Measurements from ENCODE around the gene DYNLL2. TPM values are rescaled to one million over a fixed set of nuclear protein-coding genes. Genes with fewer than 3 reads are reported as not detected.

Gene DYNLL2
- polyA plus RNA-seq (2012; rRNA removed): 27.0 and 27.4 TPM in 2 replicates
- polyA plus RNA-seq (2012; cell fraction: cytosol; rRNA removed): 29.3 TPM in 2 replicates
- polyA plus RNA-seq (2012; cell fraction: nucleus; rRNA removed): 17.1 and 23.7 TPM in 2 replicates

DNA sequence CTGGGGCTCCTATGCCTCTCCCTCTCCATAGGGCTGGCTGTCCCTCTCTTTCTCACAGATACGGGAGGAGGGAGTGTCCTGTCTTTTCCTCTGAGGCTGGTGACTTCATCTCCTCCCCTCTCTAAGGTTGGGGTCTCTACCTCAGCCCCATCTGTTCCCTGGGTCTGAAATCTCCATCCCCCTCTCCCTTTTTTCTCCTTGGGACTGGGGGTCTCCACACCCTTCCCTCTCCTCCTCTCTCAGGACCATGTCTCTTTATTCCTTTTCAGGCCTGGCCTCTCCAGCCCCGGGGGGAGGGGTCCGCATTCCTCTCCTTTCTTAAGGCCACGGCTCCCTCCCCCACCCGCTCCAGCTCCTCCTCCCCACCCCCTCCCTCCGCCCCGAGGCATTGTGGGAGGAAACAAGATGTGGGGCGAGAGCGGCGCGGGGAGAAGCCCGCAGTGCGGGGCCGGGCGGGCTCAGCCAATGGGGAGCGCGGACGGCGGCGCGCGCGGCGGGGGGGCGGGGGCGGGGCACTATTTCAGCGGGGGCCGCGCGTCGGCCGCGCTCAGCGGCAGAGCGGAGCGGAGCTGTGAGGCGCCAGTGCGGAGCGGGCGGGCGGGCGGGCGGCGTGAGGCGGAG is at the start of gene DYNLL2:
TSS of gene DYNLL2 (plus strand) at position 550 of the 621 bp plus-strand sequence. CDS start 3,672 bp downstream, outside the sequence.
- Histone ChIP-seq H3K27me3 (ENCODE audit: insufficient read depth) (no peaks in the 10 kb centered on the region; the same call in 1 of the 2 replicates), H3K4me2 (peak within 1 kb of the TSS; percentile 99), H3K9me3 (no peaks in the 10 kb centered on the region), H4K20me1 (ENCODE audit: insufficient read depth) (peaks cover 45% of the 10 kb centered on the region), H3F3A (replicated peaks; ENCODE audit: insufficient read depth) (no peaks in the 10 kb centered on the region), H2AFZ (ENCODE audit: low read depth) (peak within 1 kb of the TSS; percentile 90), H3K27ac (ENCODE audit: low read depth in 2 of 2, low read length in 1 of 2) (peak within 1 kb of the TSS; percentile 48 to 91), H3K79me2 (ENCODE audit: insufficient read depth) (peaks cover 46% of the 10 kb centered on the region), H3K9ac (peak within 1 kb of the TSS; percentile 88), H3K36me3 (replicated peaks in 1 of 2; ENCODE audit: control insufficient read depth in 1 of 2, insufficient read depth in 2 of 2, low read length in 1 of 2) (peaks cover 28 to 30% of the 10 kb centered on the region in 2 experiments), H3K9me2 (no peaks in the 10 kb centered on the region), H3K4me3 (ENCODE audit: low read depth in 2 of 2, low read length in 1 of 2) (peak within 1 kb of the TSS; percentile 95 to 99), H3K4me1 (ENCODE audit: control insufficient read depth in 1 of 2, insufficient read depth in 2 of 2, low read depth in 1 of 2, low read length in 1 of 2) (peaks cover 18 to 32% of the 10 kb centered on the region in 2 experiments)
- ChIA-PET POLR2A (interaction anchor here (0.7 to 4.8 kb wide), 9 partner anchors 33 to 240 kb away, joined by 3 to 40 read pairs (median 5); partner anchors contain the start of genes MRPS23, SRSF1 and VEZF1), CTCF (interaction anchor here (0.7 to 2.6 kb wide), 6 partner anchors 10 to 225 kb away, joined by 3 to 8 read pairs (median 4); no protein-coding TSS in a partner anchor)
- TF ChIP-seq MXI1 (IDR thresholded peaks at IDR 0.05; ENCODE audit: low read depth, low read length) (no peak), EP300 (IDR thresholded peaks at IDR 0.05; ENCODE audit: borderline replicate concordance in 1 of 2, low read depth in 1 of 2, low read length in 1 of 2) (no peak; a peak in 1 of 4 replicates), RFX5 (IDR thresholded peaks at IDR 0.05; ENCODE audit: low read length) (no peak), RXRA (IDR thresholded peaks at IDR 0.05; ENCODE audit: borderline replicate concordance, low read depth) (no peak), TEAD4 (IDR thresholded peaks at IDR 0.05; ENCODE audit: borderline replicate concordance, insufficient read depth) (no peak), POLR2AphosphoS5 (IDR thresholded peaks at IDR 0.05; ENCODE audit: low read depth, low read length) (peak; percentile 65), CHD2 (IDR thresholded peaks at IDR 0.05; ENCODE audit: low read length, partially characterized antibody) (peak; percentile 90), FOXM1 (IDR thresholded peaks at IDR 0.05; ENCODE audit: low read depth) (peak; percentile 76; the same call in 1 of the 2 replicates), TAF1 (IDR thresholded peaks at IDR 0.05; ENCODE audit: borderline replicate concordance, low read depth, low read length) (peak; percentile 50; the same call in 1 of the 2 replicates), YY1 (IDR thresholded peaks at IDR 0.05; ENCODE audit: low read depth) (no peak), TCF12 (IDR thresholded peaks at IDR 0.05) (peak; percentile 38; the same call in 1 of the 2 replicates), SIN3A (IDR thresholded peaks at IDR 0.05; ENCODE audit: borderline replicate concordance, low read depth, low read length) (0 out of 2 replicates have a peak, but pooled peaks have one; percentile 48)
- TF ChIP-seq, protein P1, sequence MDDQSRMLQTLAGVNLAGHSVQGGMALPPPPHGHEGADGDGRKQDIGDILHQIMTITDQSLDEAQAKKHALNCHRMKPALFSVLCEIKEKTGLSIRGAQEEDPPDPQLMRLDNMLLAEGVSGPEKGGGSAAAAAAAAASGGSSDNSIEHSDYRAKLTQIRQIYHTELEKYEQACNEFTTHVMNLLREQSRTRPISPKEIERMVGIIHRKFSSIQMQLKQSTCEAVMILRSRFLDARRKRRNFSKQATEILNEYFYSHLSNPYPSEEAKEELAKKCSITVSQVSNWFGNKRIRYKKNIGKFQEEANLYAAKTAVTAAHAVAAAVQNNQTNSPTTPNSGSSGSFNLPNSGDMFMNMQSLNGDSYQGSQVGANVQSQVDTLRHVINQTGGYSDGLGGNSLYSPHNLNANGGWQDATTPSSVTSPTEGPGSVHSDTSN (IDR thresholded peaks at IDR 0.05): no peak
- TF ChIP-seq, protein P2, sequence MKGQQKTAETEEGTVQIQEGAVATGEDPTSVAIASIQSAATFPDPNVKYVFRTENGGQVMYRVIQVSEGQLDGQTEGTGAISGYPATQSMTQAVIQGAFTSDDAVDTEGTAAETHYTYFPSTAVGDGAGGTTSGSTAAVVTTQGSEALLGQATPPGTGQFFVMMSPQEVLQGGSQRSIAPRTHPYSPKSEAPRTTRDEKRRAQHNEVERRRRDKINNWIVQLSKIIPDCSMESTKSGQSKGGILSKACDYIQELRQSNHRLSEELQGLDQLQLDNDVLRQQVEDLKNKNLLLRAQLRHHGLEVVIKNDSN (IDR thresholded peaks at IDR 0.05; ENCODE audit: borderline replicate concordance, low read depth): no peak
- TF ChIP-seq, protein P3, sequence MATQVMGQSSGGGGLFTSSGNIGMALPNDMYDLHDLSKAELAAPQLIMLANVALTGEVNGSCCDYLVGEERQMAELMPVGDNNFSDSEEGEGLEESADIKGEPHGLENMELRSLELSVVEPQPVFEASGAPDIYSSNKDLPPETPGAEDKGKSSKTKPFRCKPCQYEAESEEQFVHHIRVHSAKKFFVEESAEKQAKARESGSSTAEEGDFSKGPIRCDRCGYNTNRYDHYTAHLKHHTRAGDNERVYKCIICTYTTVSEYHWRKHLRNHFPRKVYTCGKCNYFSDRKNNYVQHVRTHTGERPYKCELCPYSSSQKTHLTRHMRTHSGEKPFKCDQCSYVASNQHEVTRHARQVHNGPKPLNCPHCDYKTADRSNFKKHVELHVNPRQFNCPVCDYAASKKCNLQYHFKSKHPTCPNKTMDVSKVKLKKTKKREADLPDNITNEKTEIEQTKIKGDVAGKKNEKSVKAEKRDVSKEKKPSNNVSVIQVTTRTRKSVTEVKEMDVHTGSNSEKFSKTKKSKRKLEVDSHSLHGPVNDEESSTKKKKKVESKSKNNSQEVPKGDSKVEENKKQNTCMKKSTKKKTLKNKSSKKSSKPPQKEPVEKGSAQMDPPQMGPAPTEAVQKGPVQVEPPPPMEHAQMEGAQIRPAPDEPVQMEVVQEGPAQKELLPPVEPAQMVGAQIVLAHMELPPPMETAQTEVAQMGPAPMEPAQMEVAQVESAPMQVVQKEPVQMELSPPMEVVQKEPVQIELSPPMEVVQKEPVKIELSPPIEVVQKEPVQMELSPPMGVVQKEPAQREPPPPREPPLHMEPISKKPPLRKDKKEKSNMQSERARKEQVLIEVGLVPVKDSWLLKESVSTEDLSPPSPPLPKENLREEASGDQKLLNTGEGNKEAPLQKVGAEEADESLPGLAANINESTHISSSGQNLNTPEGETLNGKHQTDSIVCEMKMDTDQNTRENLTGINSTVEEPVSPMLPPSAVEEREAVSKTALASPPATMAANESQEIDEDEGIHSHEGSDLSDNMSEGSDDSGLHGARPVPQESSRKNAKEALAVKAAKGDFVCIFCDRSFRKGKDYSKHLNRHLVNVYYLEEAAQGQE (IDR thresholded peaks at IDR 0.05; ENCODE audit: low read depth, low read length): peak; percentile 78
- DNase-seq: peak; percentile 99
- WGBS (ENCODE audit: low lambda C conversion rate): 2% methylated on average over 10 of the region's 45 CpGs

Measured in SK-N-SH (cell line).